Measurements from ENCODE around the gene UQCR11.
A peak's percentile ranks its signal among the peaks of the same experiment; 100 is the strongest.

The UQCR11 gene

DNA sequence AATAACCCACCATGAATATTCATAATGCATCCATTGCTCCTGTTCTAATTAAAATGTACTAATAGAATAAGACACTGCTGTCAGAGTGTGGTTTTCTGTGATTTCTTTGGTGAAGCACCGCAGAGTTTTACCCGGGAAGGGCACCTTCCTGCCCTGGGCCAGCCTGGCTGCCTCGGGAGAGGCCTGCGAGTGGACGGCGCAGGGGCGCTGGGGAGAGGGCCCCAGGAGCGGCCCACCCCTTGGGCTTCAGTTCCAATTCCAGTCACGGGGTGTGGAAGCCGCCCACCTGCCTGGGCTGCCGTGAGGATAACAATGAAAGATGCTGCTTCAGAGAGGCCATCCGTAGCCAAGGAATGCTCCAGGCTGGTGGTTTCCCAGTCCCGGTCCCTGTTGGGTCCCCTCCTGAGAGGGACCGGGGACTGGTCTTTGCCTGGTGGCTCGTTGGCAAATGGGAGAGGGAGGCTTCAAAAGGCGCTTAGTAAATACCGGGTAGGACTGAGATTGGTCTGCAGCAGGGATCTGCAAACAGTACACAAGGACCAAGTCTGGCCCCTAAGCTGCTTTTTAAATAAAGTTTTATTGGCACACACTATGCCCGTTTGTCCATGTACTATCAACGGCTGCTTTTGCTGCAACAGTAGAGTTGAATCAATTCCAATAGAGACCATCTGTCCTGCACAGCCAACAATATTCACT, 29.1 kb upstream of the UQCR11 start:
- no peak for DNase-seq

DNA sequence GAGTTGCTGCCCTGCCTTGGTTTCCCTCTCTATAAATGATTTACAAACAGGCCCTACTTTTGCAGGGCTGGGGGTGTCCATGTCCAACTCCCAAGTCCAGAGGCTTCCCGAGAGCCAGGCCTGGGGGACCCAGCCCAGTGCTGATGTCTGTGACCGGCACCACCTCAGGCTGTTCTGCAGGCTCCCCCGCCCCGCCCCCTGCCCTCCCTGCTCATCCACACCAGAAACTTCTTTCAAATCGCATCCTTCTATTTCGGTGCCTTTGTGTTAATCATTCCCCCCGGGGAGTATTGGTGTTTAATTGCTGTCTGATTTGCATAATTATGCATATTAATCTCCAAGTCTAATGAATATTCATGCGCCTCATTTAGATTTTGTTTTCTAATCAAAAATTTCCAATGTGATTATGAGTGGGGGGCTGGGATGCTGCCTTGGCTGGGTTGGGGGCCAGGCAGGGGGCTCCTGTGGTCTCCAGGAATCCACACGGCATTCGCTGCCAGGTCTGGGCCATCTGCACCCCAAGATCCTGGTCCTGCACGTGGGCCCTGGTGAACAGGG, 28.1 kb upstream of the UQCR11 start:
- DNase-seq = no peak

DNA sequence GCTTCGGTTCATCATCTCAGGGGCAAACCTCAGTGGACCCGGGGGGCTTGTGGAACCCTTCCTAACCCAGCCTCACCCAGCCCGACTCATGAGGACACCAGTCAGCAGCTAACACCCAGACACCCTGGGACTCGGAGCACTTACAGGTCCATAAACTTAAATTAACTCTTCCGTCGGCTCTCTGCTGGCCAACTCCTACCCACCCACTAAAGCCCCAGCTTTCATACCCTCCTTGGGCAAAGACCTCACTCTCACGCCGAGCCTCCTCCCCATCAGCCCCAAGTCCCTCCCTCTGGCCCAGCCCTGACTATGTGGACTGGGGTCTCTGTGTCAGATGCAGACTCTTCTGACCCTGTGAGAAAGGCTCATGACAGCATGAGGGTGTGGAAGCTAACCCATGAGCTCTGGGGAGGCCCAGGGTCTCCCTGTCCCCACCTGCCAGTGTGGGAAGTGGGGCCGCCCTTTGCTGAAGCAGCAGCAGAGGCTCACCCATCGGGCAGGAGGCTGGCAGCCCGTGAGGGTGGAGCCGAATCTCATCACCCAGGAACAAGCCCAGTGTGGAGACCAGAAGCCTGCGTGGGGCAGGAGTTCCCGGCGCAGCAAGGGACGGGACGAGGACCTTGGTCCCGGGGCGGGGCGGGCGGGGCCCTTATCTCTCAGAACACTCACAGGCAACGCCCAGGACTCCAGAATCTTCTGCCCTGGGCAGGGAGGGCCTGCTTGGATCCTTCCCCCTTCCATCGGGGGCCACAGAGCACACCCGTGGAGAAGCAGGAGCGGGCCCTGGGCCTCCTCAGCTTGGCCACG, 27.4 kb upstream of the UQCR11 start:
- no peak for DNase-seq

DNA sequence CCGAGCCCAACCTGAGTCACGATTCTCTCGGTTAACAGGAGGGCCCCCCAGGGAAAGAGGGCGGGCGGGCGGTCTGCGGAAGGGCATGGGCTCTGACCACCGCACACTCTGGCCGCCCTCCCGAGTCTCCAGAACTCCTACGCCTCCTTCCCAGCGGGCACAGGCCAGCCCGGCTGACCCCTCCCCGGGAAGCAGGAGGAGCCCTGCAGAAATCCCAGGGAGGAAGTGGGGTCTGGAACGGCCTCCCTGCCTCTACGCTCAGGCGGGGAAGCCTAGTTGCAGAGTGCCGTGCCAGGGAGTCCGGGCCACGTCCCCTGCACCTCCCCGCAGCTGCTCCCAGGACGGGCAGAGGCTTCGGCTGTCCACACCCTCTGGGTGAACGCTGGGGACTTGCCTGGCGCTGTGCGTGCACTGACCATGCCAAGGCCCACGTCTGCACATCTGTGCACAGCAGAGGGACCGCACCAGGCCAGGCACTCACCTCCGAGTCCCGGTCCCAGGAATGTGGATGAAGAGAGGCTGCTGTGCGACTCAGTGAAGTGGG, 26.4 kb upstream of the UQCR11 start:
- DNase-seq = no peak

DNA sequence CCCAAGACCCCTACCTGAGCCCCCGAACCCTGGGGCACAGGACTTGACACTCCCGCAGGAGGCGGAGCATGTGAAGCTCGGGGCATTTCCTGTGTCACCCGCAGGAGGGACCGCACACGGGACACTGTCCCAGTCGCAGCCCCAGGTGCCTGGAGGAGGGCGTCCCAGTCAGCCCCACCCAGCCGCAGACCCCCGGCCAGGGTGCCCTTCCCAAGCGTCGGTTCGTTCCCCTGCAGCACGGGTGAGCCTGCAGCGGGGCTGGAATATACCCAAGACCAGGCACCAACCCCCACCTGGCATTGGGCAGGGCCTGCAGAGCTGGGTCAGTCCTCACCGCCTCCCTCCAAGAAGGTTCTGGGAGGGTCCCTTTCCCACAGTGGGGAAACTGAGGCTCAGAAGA, 25.5 kb upstream of the UQCR11 start:
- no peak for DNase-seq

DNA sequence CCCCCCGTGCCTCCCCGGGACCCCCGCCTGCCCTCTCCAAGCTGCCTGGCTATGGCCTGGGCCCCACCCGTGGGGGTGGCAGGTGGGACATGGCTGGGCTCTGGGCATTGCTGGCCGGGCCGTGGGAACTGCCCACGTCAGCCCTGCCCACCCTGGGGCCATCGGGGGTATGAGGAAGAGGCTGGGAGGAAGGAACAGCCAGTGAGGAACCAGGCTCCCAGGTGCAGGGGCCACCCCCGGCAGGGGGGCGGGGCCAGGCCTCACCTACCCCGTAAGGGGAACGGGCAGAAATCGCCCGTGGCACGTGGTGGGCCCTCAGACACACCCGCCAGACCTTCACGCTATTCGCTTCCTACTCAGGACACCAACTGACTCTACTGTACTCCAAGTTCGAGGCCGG, 24.8 kb upstream of the UQCR11 start:
- no peak for DNase-seq

DNA sequence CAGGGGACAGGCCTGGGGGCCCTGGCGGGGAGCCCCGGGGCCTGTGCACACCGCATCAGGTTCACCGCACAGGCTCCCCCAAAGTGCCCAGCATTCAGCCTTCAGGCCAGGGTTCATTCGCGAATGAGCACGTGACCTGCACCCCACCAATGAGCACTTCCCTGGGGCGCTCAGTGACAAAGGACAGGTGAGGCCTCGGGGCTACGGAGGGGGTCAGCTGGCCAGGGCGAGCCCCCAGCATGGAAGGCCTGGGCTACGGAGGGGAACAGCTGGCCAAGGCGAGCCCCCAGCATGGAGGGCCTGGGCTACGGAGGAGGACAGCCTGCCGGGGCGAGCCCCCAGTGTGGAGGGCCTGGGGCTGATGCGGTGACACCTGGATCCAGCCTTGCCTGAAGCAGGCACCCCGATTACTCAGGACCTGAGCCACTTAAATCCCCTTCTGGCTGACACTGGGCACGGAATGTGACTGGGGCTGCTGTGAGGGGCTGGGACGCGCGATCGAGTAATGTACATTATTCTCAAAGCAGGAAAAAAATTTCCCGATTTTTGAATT, 24.1 kb upstream of the UQCR11 start:
- no peak for DNase-seq

DNA sequence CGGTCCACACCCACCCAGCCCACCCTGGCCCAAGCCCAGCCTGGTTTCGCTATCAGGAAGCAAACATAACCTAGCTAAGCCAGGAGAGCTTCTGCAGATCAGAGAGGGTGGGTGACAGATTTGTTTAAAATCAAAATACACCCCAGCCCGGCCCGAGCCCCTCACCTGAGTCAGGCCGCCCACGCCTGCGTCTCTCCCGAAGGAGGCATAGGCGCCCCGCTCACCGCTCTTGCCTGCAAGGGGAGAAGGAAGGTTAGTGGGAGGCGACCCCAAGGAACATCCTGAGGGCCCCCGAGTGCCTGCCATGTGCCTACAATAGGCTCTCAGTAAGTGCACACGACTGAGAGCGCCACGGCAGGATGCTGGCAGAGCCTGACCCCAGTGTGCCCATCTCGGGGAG, 21.9 kb upstream of the UQCR11 start:
- no peak for DNase-seq

DNA sequence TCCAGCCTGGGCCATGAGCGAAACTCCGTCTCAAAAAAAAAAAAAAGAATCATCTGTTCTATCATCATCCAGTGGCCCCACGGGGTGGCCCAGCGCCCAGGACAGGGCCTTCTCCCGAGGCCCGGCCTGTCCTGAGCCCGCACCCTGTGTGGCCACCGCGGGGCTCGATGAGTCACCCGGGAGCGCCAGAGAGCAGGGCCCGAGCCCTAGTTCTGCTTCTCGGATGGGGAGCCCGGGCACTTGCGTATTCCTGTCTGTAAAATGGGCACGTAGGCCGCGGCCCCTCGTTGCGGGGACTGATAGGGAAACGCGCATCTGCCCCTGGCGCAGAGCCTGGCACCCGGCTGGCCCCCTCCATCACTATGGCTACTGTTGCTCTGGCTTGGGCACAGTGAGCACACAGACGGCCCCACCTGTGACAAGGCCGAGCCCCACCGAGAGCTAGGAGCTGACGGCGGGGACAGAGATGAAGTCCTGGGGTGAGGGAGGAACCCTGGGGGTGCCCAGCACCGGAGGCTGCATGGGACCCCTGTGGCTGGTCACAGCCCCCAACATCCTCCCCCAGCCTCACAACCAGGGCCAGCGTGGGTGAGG, 21.3 kb upstream of the UQCR11 start:
- DNase-seq = no peak

DNA sequence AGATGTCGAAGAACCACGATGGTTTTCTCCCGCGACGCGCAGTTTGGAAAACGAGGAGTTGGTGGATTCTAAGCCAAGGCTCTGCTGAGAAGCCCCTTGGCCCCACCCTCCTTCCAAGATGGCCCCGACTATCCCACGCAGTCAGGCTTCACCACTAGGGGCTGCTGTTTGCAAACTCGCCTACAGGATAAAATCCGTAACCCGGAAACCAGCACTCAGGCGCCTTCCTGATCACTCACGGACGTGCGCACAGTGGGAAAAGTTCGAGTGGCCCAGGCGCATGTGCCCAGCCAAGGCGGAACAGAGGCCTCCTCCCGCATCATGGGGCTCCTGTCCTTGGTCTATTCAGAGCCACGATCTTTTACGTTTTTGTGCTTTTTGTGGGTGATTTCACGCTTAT, 19.2 kb upstream of the UQCR11 start:
- DNase-seq = peak in 1 of 2 experiments; percentile 17

DNA sequence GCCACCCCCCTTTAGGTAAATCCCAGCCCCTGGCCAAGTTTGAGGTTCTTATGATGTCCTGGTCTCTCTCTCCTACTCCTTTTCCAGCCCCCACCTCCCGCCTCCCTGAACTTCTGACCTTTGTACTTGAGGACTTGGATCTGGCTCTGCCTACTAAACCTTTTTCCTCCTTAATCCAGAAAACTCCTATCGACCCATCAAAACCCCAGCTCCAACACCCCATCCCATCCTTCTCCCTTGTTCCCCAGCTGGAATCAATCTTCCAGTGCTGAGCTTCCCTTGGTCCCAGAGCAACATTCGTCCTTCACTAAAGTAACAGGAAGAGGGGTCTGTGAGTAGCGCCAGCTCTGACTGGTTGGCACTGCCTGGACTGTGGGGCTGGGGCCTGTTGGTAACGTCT, 17.3 kb upstream of the UQCR11 start:
- no peak for DNase-seq

DNA sequence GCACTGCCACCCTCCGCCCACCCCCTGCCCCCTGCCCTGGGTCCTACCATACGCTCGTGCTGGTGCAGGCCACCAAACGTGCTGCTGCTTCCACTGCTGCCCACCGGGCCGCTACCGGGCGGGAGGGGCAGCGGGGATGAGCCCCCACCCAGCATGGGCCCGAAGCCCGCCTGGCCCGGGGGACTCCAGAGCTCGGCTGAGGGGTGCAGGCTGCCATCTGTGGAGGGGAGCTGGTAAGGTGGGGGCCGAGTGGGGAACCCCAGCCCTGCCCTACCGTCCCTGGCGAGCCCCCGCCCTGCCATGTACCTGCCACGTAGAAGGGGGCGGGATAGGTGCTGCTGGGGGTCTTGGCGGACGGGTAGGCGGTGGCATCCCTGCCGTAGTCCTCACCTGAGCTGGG, 16.7 kb upstream of the UQCR11 start:
- DNase-seq = no peak

DNA sequence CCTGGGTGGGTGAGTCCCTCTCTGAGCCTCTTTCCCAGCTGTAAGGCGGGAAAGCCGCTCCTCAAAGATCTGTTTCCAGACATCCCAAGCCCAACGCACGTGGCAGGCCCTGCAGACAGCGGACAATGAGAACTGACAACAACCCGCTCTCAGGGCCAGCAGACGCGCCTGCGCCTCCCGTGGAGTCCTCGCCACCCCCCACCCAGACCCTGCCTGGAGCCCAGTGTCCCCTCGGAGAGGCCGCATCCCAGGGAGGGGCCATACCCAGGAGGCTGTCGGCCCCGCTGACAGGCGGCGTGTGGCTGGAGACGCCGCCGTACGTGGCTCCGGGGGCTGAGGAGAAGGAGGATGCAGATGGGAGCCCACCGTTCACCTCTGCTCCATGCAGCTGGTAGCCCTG, 16.3 kb upstream of the UQCR11 start:
- DNase-seq = no peak

DNA sequence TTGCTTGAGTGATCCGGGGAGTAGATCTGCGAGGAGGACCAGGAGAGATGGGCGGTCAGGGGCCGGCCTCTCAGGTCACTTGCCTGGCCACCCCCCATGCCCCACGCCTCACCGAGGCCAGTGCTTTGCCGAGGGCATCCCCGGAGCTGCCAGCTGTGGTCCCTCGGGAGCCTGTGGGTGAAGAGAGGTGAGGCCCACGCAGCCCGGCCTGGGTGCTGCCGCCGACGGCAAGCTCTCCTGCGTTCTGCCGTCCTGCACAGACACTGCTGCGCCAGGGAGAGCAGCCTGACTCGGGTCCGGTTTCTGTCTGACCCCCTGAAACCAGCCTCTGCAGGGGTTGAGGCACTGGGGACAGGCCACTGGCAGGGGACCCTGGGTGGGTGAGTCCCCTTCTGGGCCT, 15.8 kb upstream of the UQCR11 start:
- no peak for DNase-seq

DNA sequence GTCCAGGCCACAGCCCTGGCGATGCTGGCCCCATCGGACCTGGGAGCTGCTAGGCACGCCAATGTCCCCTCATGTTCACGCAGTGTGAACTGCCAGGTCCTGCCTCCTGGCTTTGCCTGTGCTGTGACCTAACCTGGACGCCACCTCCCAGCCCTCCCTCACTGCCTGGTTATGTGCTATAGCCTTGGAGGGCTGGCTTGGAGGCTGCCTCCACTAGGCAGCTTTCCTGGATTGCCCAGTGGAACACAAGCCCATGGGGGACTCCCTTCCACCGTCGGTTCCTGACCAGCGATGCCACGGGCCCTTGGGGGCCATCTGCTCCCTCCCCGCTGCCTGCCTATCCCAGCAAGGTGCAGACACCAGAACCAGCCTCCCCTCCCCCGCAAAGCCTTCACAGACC, 15.2 kb upstream of the UQCR11 start:
- DNase-seq = no peak

DNA sequence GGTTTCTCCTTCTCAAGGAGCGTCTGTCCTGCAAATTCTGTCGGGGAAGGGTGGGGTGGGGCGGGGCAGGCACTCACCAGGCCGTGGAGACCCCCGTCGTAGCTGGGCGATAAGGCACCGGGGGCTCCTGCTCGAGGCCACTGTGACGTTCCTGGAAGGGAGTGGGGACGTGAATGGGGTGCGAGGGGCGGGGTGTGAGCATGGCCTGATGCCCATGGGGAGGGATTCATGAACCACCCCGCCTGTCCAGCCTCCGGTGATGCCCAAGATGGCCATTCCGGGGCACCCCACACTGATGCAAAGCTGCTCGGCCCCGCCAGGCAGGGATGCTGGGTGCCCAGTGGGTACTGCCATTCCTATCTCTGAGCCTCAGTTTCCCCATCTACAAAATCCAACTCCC, 14.4 kb upstream of the UQCR11 start:
- DNase-seq = no peak

DNA sequence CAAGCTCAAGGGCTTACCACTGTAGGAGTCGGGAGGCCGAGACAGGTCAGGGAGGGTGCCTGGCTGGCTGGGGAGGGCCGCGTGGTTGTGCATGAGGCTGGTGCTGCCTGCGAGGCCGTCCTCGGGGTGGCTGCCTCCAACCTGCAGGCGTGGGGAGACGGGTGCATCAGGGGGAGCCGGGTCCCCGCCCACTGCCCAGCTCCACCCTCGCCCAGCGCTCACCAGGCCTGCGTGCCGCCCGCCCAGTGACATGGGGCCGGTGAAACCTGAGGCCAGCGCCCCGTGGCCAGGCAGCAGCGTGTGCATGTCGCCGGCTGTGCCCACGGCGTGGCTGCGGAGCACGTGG, 13.8 kb upstream of the UQCR11 start:
- no peak for DNase-seq

DNA sequence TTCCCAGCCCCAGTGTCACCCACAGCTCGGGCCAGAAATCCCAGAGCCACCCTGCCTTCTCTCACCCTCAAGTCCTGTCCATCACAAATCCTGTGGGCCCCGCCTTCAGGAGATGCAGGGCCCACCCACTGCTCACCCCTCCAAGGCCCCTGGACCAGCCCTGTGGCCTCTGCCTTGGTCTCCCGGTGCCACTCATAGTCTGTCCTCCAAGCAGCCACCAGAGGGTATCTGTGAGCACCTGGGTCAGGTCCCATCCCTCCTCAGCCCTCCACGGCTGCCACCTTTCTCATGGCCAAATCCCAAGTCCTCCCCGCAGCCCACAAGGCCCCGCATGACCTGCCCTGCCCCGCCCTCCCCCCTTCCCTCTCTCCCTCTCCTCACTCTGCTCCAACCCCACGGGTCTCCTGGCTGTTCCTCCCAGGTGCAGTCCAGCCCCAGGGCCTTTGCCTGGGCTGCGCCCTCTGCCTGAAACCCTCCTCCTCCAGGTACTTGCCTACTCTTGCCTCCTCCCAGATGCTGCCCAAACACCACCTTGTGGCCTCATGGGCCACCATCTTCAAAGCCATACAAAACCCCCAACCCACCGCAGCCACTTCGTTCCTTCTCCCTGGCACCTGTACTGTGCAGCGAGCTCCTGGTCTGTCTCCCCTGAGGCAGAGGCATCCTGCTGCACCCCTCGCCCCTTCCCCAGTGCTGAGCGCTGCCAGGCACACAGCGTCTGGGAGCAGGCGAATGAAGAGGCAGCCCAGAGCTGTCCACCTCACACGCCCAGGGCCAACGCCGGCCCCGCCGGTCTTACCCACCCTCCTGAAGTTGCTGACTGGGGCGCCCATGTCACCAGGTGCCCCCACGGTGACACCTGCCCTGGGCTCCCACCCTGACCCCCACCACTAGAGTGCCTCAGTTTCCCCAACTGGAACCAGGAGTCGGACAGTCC, 13.2 kb upstream of the UQCR11 start:
- no peak for DNase-seq

DNA sequence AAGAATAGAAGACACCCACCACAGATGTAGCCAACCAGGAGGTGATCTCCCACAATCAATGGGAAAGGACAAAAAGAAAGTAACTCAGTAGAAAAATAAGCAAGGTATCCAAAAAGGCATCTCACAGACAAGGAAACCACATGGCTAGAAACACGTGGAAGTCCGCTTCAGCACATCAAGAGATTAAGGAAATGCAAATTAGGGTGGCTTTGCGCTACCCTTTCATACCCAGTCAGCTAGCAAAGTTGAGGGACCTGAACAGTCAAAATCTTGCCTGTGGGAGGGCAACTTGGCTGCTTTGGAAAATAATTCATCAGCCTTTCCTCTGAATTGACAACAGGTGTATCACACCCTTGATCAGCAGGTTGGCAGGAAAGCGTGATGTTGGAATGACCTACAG, 11.6 kb upstream of the UQCR11 start:
- no peak for DNase-seq

DNA sequence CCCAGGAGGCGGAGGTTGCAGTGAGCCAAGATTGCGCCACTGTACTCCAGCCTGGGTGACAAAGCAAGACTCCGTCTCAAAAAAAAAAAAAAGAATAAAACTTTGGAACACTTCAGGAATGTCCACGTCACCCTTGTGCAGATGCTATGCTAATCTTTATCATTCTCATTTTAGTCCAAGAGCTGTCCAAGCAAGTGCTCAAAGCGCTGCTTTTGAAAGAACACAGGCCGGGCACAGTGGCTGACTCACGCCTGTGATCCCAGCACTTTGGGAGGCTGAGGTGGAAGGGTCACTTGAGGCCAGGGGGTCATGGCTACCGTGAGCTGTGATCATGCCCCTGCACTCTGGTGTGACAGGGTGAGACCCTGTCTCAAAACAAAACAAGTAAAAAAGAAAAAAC, 11.1 kb upstream of the UQCR11 start:
- no peak for DNase-seq

DNA sequence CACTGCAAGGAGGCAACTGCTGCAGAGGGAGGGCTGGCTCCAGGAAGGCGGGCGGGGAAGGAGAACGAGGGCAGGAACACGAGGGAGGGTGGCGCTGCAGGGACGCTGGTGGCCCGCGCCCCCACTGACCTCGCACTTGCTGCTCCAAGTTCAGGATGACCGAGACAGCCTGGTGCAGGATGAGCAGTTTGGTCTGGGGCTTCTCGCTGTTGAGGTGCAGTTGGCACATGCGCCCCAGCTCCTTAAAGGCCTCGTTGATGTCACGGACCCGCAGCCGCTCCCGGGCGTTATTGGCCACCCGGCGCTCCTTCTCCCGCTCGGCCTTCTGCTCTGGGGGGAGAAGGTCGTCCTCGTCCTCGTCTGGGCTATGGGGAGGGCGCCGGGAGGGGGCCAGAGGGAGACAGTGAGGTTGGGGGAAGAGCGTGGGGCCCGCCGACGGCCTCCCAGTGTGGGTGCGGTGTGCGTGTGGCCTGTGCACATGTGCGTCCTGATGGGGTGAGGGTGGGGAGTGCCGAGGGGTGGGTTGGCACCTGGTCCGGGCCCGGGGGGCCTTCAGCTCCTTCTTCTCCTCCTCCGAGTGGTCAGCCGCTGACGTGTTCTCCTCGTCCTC, 10.0 kb upstream of the UQCR11 start:
- no peak for DNase-seq
